Testis (tissue), 5 donors: ENCODE results near the gene EEF2. TPM values are rescaled to one million over a fixed set of nuclear protein-coding genes. Genes with fewer than 3 reads are reported as not detected.

Source experiments
- DNase-seq: peaks from one replicate; pipeline ENCODE4 v3.0.0-alpha.2; 2019
- H3K27ac ChIP-seq, 2 donors: fragments of 200-600 bp; sonication (generic); one replicate each; pipeline ENCODE4 v1.5.1; 2019
- H3K27me3 ChIP-seq: fragments of 200-600 bp; sonication (generic); one replicate; pipeline ENCODE4 v1.5.1; 2019
- H3K36me3 ChIP-seq: fragments of 200-600 bp; sonication (generic); one replicate; pipeline ENCODE4 v1.5.1; 2017; ENCODE audit warnings: low read depth; ENCODE audit errors: missing control alignments
- H3K4me1 ChIP-seq: fragments of 200-600 bp; sonication (generic); one replicate; pipeline ENCODE4 v1.5.1; 2019
- H3K4me3 ChIP-seq, 2 donors: fragments of 200-600 bp; sonication (generic); one replicate each; pipeline ENCODE4 v1.5.1; 2017 to 2019
- H3K9me3 ChIP-seq: fragments of 200-600 bp; sonication (generic); one replicate; pipeline ENCODE4 v1.5.1; 2017
- CTCF ChIP-seq, 3 experiments: fragments of 450-650 bp in 2 of 3; fragments of 200-600 bp in 1 of 3; sonication (generic) in 1 of 3; IDR thresholded peaks; one replicate each; pipeline ENCODE4 v1.5.1; 2016 to 2019; ENCODE audit warnings: antibody characterized with exemption in 3 of 3, mild to moderate bottlenecking in 2 of 3, moderate library complexity in 1 of 3
- POLR2A ChIP-seq: fragments of 450-650 bp; IDR thresholded peaks from one replicate; pipeline ENCODE4 v1.6.1; 2017; ENCODE audit warnings: antibody characterized with exemption, mild to moderate bottlenecking, moderate library complexity
- WGBS, 2 donors: methylation state at CpG; one replicate each; pipeline ENCODE4 v1.1.5; 2018; 5-methylcytosine and 5-hydroxymethylcytosine counted together
- intact Hi-C: fragments of 100-400 bp; cut with DNase I; formaldehyde crosslinking; loops from one replicate; pipeline ENCODE4 v1.15.1; 2023; ENCODE audit warnings: low total_unique reads
- long read RNA-seq, 2 donors: transcript quantifications; one replicate each; lab custom pipeline, GENCODE V29; 2026
- polyA plus RNA-seq: library from polyadenylated mRNA; stranded (reverse); fragments of 350-450 nt; fragmentation: Illumina TruSeq; extraction: RNeasy Lipid Tissue Mini Kit (QIAGEN cat#74804); gene quantifications from one replicate; pipeline ENCODE4 v1.2.3, GENCODE V29; 2014; ENCODE audit warnings: low read depth, low replicate concordance; ENCODE audit not compliant: insufficient read depth
- total RNA-seq, 2 donors: library from RNA; depleted of rRNA; stranded (reverse); fragments of >200 nt; gene quantifications; one replicate each; pipeline ENCODE4 v1.2.3, GENCODE V29; 2016

Gene EEF2
- total RNA-seq (1,000 to 10,000 TPM in 1 of 2 donors, 100 to 1,000 TPM in 1; 909 to 1,599 TPM), polyA plus RNA-seq (1,429 TPM)
- long read RNA-seq, donor 1, transcript EEF2-202 (2 exons, 580 nt): minor isoform, 16 of 1,203 reads
- long read RNA-seq, donor 1, transcript EEF2-201 (15 exons, 3,164 nt): major isoform, 293 of 1,203 reads
- long read RNA-seq, donor 1, partial matches to known transcripts: 880 of 1,203 reads
- long read RNA-seq, donor 1, other reads (novel, unspliced or antisense): 12 of 1,203 reads
- long read RNA-seq, donor 2, transcript EEF2-201 (15 exons, 3,164 nt): major isoform, 247 of 1,016 reads
- long read RNA-seq, donor 2, transcript EEF2-202 (2 exons, 580 nt): minor isoform, 15 of 1,016 reads
- long read RNA-seq, donor 2, partial matches to known transcripts: 732 of 1,016 reads
- long read RNA-seq, donor 2, other reads (novel, unspliced or antisense): 19 of 1,016 reads

GRCh38 chr19:3984908-3985642 is at the start of gene EEF2:
EEF2 (minus strand) TSS chr19:3985463; CDS start chr19:3985380, 83 bp downstream.
- H3K4me3 ChIP-seq: peak within 1 kb of the TSS; percentile 95 to 96
- peak; percentile 91 for DNase-seq
- H3K36me3 ChIP-seq: no peaks in the 10 kb centered on the region
- peaks cover 35% of the 10 kb centered on the region for H3K4me1 ChIP-seq
- 0% methylated on average over 15 to 56 of the region's 80 CpGs for WGBS, 2 donors
- peak; percentile 97 for TF ChIP-seq POLR2A
- TF ChIP-seq CTCF (IDR thresholded peaks at IDR 0.05): peak in 2 of 3 experiments; percentile 5 to 43
- H3K27me3 ChIP-seq: no peaks in the 10 kb centered on the region
- peak within 1 kb of the TSS; percentile 92 to 98 for H3K27ac ChIP-seq
- intact Hi-C loops: no loop called here
- H3K9me3 ChIP-seq: no peaks in the 10 kb centered on the region

DNA sequence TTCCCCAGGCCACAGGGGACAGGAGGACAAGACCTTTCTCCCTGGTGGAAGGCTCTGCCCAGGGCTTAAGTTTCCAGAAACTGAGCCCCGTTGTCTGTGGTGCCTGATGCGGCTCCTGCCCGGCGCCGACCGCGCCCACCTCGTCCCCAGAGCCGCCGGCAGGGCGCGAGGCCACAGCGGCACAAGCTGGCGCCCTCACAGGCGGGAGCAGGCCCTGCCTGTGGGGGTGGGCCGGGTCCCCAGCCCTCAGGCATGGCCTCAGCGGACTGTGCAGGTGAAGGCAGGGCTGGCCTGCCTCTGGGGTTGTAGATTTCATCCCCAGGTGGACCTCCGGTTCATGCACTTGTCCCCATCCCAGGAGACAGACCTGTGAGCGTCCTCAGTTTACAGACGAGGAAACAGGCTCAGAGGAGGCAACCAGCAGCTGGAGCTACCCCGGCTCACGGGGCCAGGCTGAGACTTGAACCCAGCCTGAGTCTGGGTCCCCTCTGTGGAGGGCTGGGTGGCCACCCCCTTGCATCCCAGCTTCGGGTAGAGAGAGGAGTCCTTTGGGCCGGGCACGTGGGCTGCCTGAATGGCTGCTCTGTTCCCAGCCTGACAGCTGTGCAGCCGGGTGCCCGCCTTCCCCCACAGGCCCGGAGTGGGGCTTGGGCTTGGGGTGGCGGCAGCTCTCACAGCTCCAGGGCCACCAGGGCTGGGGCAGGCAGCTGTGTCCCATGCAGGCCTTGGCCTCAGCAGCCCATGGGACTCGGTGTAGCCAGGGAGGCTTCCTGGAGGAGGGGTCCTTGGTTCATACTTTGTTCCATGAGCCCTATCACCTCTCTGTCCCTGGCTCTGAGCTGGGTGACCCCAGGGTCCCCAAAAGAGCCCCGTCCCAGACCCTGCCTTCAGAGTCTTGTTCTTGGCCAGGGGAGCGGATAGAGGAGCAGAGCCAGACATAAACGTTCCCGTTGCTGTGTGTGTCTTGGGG is 49.1 kb upstream of the EEF2 start:
- Histone ChIP-seq H3K27ac (peak overlapping the region in 1 of 2 donors; percentile 14), H3K4me1 (peaks cover 12% of the 10 kb centered on the region), H3K27me3 (no peaks in the 10 kb centered on the region), H3K9me3 (no peaks in the 10 kb centered on the region), H3K4me3 (no peak overlapping the region), H3K36me3 (no peaks in the 10 kb centered on the region)
- WGBS, 2 donors: 55 to 83% methylated on average over 4 to 17 of the region's 34 CpGs
- intact Hi-C loops: no loop called here
- TF ChIP-seq CTCF (IDR thresholded peaks at IDR 0.05) (no peak), POLR2A (no peak)
- no peak for DNase-seq

DNA sequence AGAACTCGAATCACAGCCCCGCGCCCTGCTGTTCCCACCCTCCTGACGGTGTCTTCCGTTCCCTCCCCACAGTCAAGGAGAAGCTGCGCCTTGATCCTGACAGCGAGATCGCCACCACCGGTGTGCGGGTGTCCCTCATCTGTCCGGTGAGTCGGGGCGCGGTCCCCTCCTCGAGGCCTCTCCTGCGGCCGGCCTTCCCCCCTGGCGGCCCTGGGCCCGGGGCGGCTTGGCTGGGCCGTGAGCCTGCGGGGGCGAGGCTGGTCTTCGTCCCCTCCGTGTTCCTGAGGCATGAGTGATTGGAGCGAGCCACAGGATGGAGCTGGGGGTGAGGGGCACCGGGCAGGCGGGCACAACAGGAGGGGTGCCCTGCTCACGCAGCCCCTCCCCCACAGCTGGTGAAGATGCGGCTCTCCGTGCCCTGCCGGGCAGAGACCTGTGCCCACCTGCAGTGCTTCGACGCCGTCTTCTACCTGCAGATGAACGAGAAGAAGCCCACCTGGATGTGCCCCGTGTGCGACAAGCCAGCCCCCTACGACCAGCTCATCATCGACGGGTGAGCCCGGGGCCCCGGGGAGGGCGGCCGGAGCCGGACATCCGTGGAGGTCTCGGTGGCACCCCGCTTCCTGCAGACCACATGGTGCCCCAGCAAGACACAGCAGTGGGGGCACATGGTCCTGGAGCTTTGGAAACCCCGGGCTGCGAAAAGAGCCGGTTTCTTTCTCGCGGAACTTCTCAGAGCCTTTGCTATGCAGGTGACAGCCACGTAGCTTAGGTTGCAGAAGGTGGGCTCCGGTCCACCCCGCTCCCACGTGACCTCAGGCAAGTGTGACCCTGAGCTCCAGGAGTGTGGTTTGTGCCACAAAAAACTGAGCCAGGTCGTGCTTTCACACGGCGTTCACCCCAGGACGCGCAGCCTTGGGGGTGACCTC is 48.0 kb upstream of the EEF2 start:
- H3K4me1 ChIP-seq: peaks cover 5% of the 10 kb centered on the region
- H3K36me3 ChIP-seq: no peaks in the 10 kb centered on the region
- no peaks in the 10 kb centered on the region for H3K9me3 ChIP-seq
- intact Hi-C loops: no loop called here
- TF ChIP-seq POLR2A (no peak), CTCF (IDR thresholded peaks at IDR 0.05) (no peak)
- no peaks in the 10 kb centered on the region for H3K27me3 ChIP-seq
- no peak for DNase-seq
- WGBS, 2 donors: 86 to 90% methylated on average over 53 to 61 of the region's 63 CpGs
- H3K27ac ChIP-seq: no peak overlapping the region
- H3K4me3 ChIP-seq: no peak overlapping the region

- H3K9me3 ChIP-seq: no peaks in the 10 kb centered on the region
- no peaks in the 10 kb centered on the region for H3K27me3 ChIP-seq
- no peak for DNase-seq
- intact Hi-C loops: no loop called here
- WGBS, 2 donors: 62 to 71% methylated on average over 12 to 16 of the region's 16 CpGs
- TF ChIP-seq POLR2A (no peak), CTCF (IDR thresholded peaks at IDR 0.05) (no peak)
- no peak overlapping the region for H3K4me3 ChIP-seq
- no peak overlapping the region for H3K27ac ChIP-seq
- peaks cover under 1% of the 10 kb centered on the region for H3K4me1 ChIP-seq
- no peaks in the 10 kb centered on the region for H3K36me3 ChIP-seq
Measured at GRCh38 chr19:4032436-4032835, 47.2 kb upstream of the EEF2 start.
